GM04504 (cell line): ENCODE measurements around the gene MYO15B.
A peak's percentile ranks its signal among the peaks of the same experiment; 100 is the strongest.
"Not testable (repeated sequence)": the region's sequence is repeated elsewhere in the genome, so short reads cannot be mapped to it uniquely, and the experiment has no call there.

Experiments
- DNase-seq: peaks from one replicate; pipeline ENCODE4 v3.0.0-alpha.2; 2012; ENCODE audit warnings: low read depth

The MYO15B gene

GRCh38 chr17:75625813-75626486, 38.4 kb downstream of the MYO15B start:
- DNase-seq = no peak

GRCh38 chr17:75626496-75627038, 39.0 kb downstream of the MYO15B start:
- DNase-seq = no peak

DNA sequence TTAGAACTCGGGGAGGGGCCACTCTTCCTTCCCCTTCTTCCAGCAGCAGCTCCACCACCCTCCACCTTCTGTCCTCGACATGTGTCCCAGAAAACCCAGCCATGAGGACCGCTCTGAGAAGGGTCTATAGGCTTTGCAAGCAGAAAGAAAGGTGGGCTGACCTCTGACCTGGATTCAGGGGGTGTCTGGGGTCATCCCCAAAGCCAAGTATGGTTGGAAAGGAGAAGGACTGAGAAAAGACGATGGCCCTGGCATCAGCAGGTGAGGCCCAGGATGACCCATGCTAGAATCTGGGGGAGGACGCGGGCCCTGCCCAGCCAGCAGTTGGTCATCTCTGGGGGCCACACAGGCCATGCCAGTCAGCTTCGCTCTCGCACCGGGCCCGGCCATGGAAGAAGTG, 39.5 kb downstream of the MYO15B start:
- no peak for DNase-seq

- DNase-seq = no peak
Observed at GRCh38 chr17:75628425-75628824, 40.8 kb downstream of the MYO15B start.

DNA sequence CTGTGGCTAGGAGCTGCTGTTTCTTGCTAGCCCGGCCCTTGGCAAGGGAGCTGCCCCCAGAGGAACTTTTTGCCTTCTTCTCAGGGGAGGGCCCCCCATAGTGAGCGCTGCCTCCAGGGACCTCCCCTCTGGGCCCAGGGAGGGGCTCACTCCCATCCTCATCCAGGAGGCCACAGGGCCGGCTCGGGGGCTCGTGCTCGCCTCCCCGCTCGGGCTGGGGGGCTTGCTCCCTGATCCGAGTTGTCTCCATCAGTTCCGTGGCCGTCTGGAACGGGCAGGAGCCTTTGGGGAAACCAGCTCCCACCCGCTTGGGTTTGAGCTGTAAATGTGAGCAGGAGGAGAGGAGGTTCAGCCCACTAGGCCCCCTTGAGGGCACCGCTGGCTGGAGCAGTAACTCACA, 41.6 kb downstream of the MYO15B start:
- DNase-seq = no peak

DNA sequence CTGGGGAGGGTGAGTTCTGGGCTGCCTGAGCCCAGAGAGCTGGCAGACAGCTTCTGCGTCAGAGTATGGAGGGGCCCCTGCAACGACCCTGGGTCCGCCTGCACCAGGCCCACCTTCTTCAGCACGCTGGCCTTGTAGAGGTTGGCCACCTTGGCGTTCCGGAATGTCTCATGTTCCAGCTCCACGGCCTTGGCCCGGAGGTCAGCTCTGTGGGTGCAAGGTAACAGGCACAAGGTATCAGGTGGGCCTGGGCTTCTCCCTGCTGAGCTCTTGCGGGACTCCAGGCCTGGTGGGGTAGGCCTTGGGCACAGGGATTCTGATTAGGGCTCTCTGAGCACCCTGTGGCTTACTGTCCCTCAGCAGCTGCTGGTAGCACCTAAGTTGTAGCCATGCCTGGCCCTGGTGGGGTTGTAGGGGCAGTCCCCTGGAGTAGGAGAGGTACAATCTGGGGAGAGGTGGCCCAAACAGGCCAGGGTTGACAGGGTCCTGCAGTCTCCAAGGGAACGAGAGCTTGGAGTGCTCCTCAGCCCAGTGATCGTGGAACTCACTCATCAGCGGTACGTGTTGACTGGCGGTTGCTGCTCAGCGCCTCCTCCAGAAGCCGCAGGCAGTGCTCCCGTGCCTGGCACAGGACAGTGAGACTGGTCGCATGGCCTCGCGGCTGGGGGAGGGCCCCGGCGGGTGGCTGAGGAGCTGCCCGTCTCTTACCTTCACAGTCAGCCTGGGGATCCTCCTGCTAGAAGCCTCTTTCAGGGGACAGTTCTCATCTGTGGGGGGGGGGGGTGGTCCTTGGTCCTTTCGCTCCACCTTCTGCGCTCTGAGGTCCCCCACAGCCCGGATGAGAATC, 42.7 kb downstream of the MYO15B start:
- DNase-seq = no peak

DNA sequence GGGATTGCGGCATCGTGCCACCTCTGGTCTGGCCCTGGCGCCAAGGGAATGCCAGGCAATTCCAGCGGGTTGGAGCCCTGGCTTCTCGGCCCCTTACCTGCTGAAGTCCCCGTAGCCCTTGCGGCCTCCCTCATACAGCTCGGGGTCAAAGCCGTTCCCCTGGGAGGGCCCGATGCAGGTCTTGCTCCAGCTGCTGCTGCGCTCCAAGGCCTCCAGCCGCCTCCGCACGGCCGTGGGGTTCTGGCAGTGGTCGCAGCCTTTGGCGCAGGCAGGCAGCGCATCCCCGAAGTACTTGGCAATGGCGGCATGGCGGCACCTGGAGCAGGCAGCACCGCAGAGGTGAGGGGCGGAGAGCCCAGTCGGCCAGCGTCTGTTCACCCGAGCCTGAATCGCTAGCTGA, 43.8 kb downstream of the MYO15B start:
- DNase-seq = no peak

GRCh38 chr17:75632428-75632827, 44.8 kb downstream of the MYO15B start:
- no peak for DNase-seq

- peak; percentile 71 for DNase-seq
Observed at GRCh38 chr17:75632863-75633485, 45.4 kb downstream of the MYO15B start, which contains the start of gene SMIM5. Gene SMIM5 (plus strand): TSS chr17:75633434. CDS start chr17:75640202, 6,768 bp downstream.

DNA sequence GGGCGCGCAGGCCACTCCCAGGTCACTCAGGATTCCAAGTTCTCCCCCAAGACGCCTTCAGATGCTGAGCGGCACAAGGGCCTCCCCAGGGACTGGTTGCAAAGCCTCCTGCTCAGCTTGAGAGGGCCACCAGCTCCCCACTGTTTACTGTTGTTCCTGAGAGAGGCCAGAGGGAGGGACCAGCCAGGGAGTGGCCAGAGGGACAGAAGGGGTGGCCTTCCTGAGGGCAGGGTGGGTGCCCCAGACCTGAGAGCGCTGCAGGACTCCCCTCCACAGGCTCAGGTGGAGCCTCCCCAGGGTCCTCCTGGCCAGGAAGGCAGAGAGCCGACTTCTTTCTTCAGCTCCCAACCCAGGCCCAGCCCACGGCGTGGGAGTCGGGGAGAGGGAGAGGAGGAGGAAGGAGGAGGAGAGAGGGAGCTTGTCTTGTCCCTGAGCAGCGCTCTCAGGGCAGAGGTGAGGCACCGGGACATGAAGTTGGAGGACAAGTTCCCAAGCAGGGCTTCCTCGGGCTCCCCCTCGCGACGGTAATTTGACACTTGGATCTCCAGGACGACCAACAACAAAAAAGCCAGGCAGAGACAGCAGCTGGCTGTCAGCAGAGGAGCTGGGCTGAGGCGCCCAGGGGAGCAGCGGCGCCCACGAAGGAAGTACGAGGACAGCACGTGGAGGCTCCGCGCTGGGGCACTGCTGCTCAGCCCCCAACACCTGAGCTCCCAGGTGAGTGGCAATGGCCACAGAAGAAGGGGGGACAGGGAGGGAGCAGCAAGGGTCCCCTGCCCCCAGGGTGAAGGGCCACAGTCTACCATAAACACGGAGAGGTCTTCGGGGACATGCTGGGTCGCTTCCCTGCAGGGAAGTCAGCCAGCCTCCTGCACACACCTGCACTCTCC, 46.1 kb downstream of the MYO15B start:
- peak; percentile 84 for DNase-seq

GRCh38 chr17:75634376-75634740, 46.8 kb downstream of the MYO15B start:
- DNase-seq = no peak

GRCh38 chr17:75634754-75635609, 47.4 kb downstream of the MYO15B start:
- DNase-seq = no peak

DNA sequence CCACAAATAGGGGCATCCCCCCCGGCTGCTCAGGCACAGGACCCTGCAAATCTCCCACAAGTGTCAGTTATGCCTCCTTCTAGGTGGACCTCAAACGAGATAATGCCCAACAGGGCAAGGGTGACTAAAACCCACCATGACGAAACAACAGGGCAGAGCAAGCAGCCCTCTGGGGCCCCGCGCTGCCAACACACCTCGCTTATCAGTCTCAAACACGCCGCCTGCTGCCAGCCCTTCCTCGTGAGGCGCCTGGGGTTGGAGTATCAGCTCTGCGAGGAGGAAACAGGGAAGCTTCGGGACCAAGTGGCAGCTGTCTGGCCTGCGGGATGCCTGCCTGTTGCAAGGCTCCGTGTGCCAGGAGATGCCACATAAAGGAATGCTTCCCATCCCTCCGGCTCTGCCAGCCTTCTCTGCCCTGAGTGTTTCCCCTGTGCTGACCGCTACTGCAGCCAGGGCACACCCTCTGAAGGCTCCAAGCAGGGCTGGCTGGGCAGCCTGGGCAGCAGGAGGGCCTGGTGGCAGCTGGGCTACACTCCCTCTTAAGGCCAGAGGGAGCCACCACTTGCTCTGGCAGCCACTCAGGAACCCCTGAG, 48.1 kb downstream of the MYO15B start:
- no peak for DNase-seq

DNA sequence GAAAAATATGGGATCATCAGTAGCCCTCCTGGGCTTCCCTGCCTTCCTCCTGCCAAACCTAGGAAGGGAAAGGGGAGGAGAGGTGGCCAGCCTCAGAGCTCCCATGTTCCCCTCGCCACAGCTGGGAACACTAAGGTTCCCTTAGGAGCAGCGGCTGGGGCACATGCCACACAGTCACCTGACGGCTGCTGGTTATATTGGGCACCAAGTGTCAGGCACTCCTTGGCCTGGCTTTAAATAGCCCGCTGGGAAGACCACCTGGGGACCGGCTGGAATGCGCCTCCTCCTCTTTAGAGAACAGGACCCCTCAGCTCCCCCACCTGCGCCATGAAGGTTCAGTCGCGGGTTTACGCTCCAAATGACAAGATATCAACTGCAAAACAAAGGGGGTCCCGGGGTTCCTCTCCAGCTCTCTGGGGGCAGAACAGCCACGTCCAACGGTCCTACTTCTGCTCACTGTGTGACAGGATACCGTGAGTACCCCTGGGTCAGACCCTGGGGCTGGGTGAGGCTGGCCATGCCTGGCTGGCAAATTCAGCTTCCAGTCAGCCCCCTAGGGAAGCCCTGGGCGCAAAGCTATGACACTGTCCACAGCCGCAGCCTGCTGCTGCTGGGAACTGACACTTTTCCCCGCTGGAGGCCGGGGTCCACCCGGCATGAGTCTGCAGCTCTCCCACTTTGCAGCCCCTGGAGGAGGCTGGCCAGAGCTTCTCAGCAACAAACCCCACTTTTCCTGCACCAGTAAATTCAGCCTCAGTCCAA, 49.0 kb downstream of the MYO15B start:
- DNase-seq = no peak

GRCh38 chr17:75637143-75637538, 49.5 kb downstream of the MYO15B start:
- no peak for DNase-seq

GRCh38 chr17:75637551-75637950, 50.0 kb downstream of the MYO15B start:
- no peak for DNase-seq

DNA sequence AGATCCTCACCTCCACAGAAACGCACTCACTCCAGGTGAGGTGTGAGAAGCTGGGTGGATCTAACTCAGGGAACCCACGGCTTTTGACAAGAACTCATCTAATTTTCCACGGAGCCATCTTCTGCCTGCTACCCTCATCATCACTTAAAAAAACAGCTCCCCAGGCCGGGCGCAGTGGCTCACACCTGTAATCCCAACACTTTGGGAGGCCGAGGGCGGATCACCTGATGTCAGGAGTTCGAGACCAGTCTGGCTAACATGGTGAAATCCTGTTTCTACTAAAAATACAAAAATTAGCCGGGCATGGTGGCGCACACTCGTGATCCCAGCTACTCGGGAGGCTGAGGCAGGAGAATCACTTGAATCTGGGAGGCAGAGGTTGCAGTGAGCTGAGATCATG, 50.4 kb downstream of the MYO15B start:
- DNase-seq = not testable (repeated sequence)

GRCh38 chr17:75638893-75639292, 51.3 kb downstream of the MYO15B start:
- no peak for DNase-seq

GRCh38 chr17:75639327-75639726, 51.7 kb downstream of the MYO15B start:
- DNase-seq = no peak
